Coronary artery (tissue), 2 donors: ENCODE results near the gene HOXA3.

Experiments
- DNase-seq: peaks from one replicate; pipeline ENCODE4 v3.0.0-alpha.2; 2017; ENCODE audit warnings: low spot score
- H3K27ac ChIP-seq, 2 donors: fragments of 200-600 bp; sonication (generic); one replicate each; pipeline ENCODE4 v1.5.1; 2016 to 2019
- H3K4me3 ChIP-seq: fragments of 200-600 bp; sonication (generic); 2 replicates; pipeline ENCODE4 v1.5.1; 2016; ENCODE audit warnings: mild to moderate bottlenecking, moderate library complexity
- TF ChIP-seq, protein P1 (sequence below): fragments of 200-600 bp; sonication (generic); IDR thresholded peaks from one replicate; pipeline ENCODE4 v1.5.1; 2019; ENCODE audit warnings: antibody characterized with exemption

The HOXA3 gene

DNA sequence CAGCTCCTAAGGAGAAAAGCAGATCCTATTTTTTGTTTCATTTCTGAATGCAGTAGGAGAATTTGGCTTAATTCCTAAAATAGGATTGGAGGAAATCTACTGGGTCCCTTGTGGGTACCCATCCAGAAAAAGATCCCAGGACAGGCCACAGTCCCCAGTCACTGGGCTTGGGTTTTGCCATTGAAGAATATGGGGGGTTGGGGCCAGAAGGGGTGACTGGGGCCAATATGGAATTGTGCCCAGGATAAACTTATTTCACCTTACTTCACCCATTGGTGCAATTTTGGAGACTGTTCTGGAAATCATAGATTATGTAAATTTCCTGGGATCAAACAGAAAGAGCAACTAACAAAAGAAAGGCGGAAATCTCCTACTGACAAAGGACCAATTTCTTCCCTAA, 13.9 kb downstream of the HOXA3 start:
- TF ChIP-seq, protein P1, sequence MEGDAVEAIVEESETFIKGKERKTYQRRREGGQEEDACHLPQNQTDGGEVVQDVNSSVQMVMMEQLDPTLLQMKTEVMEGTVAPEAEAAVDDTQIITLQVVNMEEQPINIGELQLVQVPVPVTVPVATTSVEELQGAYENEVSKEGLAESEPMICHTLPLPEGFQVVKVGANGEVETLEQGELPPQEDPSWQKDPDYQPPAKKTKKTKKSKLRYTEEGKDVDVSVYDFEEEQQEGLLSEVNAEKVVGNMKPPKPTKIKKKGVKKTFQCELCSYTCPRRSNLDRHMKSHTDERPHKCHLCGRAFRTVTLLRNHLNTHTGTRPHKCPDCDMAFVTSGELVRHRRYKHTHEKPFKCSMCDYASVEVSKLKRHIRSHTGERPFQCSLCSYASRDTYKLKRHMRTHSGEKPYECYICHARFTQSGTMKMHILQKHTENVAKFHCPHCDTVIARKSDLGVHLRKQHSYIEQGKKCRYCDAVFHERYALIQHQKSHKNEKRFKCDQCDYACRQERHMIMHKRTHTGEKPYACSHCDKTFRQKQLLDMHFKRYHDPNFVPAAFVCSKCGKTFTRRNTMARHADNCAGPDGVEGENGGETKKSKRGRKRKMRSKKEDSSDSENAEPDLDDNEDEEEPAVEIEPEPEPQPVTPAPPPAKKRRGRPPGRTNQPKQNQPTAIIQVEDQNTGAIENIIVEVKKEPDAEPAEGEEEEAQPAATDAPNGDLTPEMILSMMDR, result no peak
- no peak overlapping the region for H3K4me3 ChIP-seq
- no peak for DNase-seq
- H3K27ac ChIP-seq, result no peak overlapping the region

DNA sequence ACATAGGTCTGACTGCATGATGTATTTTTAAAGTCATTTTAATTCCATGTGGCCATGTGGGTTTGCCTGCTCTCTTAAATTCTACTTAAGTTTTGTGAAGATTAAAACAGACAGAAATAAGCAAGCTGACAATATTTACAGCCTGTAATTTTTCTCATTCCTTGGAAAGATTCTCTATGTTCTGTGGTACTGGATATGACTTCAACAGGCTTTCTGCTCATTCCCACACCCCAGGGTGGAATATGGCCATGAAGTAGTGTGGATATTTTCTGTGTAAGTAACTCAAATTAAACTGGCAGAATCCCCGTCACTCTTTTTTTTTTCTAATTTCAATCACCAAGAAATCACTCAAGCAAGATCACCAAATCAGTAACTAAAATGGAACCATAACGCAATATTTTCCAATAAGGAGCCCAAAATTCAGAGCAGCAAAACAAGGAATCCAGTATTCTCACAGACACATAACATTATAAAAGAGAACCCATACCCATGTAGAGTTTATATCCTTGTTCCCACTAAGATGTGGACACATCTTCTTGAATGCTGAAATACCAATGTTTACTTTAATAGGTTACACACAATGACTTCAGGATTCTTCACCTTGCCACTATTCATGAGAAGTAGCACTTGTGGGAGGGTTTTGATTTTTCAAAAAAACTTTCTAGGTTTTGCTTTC, 14.6 kb downstream of the HOXA3 start:
- DNase-seq, result no peak

DNA sequence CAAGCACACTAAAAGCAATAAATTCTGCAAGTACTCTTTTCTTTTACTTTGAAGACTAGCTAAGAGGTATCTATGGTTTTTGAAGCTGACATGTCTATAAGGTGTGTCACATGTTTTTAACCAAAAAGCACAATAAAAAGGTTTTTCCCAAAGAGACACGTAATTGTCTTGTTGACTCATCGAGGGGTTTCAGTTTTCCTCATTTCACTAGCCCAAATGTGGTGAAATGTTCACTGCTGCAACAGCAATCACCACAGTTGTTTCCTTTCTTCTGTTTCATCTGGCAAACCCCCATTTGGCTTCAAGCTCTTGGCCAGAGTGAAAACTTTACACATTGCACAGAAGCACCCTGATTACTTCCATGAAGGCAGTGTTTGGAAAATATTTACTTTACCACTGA, 18.0 kb downstream of the HOXA3 start:
- H3K27ac ChIP-seq, result no peak overlapping the region
- DNase-seq, result no peak
- no peak overlapping the region for H3K4me3 ChIP-seq
- TF ChIP-seq, protein P1, result no peak

More for the DNA sequence above, 14.6 kb downstream of the HOXA3 start:
- Histone ChIP-seq H3K4me3 (no peak overlapping the region), H3K27ac (no peak overlapping the region)
- TF ChIP-seq, protein P1, result no peak

- TF ChIP-seq, protein P1, result no peak
- DNase-seq, result peak; percentile 43
- Histone ChIP-seq H3K4me3 (no peak overlapping the region), H3K27ac (no peak overlapping the region)
Measured at GRCh38 chr7:27133409-27134231, 18.8 kb downstream of the HOXA3 start.

- no peak for DNase-seq
- no peak overlapping the region for H3K27ac ChIP-seq
- TF ChIP-seq, protein P1, result no peak
Measured at GRCh38 chr7:27132978-27133377, 19.4 kb downstream of the HOXA3 start.

DNA sequence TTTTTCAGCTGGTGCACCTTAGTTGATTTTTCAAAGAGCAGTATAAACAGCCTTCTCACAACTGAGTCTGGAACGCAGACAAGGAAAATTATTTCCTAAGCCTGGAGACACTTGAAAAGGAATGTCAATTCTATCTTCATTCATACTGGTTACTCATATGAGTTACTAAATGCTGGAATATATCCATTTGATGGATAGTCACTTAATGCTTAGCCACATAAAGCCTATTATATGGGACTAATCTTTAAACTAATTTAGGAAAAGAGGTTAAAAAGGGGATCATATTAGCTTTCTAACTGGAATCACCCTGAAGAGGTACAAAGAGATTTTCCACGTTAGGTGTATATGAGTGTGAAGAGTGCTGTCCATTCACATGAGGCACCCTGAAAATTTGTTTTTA, 20.2 kb downstream of the HOXA3 start:
- TF ChIP-seq, protein P1, result no peak
- DNase-seq, result no peak
- Histone ChIP-seq H3K27ac (no peak overlapping the region), H3K4me3 (no peak overlapping the region)

More at GRCh38 chr7:27132978-27133377, 19.4 kb downstream of the HOXA3 start:
- no peak overlapping the region for H3K4me3 ChIP-seq
